Left renal pelvis (tissue), 4 donors: ENCODE measurements around the gene GPC1. TPM values are rescaled to one million over a fixed set of nuclear protein-coding genes. Genes with fewer than 3 reads are reported as not detected.

Experiments
- DNase-seq, 4 donors: peaks; one replicate each; pipeline ENCODE4 v3.0.0-alpha.2; 2013; ENCODE audit warnings: low read depth in 4 of 4, low spot score in 3 of 4
- polyA plus RNA-seq, 4 donors: library from polyadenylated mRNA; unstranded; fragments of 120-200 nt; gene quantifications; one replicate each; pipeline ENCODE4 v1.2.1, GENCODE V29; 2013; ENCODE audit not compliant: insufficient read length in 4 of 4

GPC1 gene
- polyA plus RNA-seq, 4 donors: 31.7 to 77.1 (median 38.3) TPM

- no peak for DNase-seq
Observed at GRCh38 chr2:240463866-240464481, 28.5 kb downstream of the GPC1 start.

DNA sequence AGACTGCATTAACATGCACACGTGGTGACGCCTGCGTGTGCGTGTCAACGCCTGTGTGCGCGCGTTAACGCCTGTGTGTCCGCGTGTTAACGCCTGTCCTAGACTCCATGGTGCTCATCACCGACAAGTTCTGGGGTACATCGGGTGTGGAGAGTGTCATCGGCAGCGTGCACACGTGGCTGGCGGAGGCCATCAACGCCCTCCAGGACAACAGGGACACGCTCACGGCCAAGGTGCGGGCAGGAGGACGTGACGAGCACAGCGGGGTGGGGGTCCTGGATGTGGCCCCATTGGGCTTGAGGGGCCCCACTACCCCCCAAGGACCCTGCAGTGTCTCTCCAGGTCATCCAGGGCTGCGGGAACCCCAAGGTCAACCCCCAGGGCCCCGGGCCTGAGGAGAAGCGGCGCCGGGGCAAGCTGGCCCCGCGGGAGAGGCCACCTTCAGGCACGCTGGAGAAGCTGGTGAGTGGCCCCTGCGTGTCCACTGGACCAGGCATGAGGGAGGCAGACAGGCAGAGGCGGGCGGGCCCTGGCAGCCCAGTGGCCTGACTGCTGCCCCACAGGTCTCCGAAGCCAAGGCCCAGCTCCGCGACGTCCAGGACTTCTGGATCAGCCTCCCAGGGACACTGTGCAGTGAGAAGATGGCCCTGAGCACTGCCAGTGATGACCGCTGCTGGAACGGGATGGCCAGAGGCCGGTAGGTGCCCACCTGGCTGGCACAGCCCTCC is 29.2 kb downstream of the GPC1 start:
- no peak for DNase-seq

GRCh38 chr2:240465268-240465764 is 29.9 kb downstream of the GPC1 start:
- no peak for DNase-seq

DNA sequence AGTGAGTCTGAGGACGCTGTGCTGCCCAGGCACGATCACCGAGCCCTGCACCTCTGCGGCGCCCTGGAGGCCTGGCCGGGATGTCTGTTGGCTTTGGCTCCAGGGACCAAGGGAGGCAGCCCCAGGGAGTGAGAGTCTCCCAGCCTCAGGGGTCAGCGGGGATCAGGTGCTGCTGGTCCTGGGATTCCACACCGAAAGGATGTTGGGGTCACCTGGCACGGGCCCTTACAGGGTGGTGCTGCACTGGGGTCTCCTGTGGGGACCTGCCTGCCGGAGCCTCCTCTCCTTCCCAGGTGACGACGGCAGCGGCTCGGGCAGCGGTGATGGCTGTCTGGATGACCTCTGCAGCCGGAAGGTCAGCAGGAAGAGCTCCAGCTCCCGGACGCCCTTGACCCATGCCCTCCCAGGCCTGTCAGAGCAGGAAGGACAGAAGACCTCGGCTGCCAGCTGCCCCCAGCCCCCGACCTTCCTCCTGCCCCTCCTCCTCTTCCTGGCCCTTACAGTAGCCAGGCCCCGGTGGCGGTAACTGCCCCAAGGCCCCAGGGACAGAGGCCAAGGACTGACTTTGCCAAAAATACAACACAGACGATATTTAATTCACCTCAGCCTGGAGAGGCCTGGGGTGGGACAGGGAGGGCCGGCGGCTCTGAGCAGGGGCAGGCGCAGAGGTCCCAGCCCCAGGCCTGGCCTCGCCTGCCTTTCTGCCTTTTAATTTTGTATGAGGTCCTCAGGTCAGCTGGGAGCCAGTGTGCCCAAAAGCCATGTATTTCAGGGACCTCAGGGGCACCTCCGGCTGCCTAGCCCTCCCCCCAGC is 30.5 kb downstream of the GPC1 start:
- no peak for DNase-seq

- no peak for DNase-seq
Observed at GRCh38 chr2:240466579-240467148, 31.2 kb downstream of the GPC1 start.

- no peak for DNase-seq
Observed at GRCh38 chr2:240467149-240467642, 31.7 kb downstream of the GPC1 start.

DNA sequence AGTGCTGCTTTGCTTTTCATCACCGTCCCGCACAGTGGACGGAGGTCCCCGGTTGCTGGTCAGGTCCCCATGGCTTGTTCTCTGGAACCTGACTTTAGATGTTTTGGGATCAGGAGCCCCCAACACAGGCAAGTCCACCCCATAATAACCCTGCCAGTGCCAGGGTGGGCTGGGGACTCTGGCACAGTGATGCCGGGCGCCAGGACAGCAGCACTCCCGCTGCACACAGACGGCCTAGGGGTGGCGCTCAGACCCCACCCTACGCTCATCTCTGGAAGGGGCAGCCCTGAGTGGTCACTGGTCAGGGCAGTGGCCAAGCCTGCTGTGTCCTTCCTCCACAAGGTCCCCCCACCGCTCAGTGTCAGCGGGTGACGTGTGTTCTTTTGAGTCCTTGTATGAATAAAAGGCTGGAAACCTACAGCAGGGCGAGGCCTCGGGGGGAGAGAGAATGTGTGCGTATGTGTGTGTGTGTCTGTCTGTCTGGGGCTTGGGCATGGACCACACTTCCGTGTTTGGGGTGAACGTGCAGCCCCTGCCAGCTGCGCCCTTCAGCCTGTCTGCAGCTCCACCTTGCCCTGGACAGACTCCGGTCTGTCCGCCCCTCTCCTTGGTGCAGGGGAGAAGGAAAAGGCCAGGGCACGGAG is 32.3 kb downstream of the GPC1 start:
- no peak for DNase-seq

- no peak for DNase-seq
Observed at GRCh38 chr2:240468303-240469238, 33.1 kb downstream of the GPC1 start.

DNA sequence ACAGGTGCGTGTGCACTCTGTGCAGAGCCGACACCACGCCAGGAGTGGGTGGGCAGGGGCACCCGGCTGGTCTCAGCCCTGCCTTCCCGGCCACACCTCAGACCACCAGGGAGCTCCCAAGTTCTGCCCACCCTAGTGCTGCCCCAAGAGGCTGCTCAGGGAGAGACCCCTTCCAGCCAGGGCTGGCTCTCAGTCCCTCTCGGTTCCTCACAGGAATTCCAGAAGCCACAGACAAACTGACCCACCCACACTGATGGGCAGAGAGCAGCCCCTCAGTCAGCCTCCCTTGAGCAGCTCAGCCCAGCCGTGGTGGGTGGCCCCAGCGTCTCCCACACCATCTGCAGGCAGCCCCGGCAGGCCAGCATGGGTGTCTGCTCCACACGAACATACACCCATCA is 33.8 kb downstream of the GPC1 start:
- no peak for DNase-seq

DNA sequence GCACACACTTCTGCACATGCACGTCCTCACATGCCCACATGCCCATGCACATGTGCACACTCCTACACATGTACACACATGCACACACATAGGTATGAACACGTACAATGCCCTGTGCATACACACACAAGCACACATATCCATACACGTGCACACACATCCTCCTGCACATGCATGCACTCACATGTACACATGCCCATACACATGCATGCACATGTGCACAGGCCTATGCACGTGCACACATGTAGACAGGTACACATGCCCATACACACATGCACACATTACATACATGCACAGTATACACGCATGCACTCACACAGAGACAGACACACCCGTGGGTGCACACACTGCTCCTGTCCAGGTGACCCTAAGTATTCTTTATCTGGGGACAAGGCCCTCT is 34.3 kb downstream of the GPC1 start:
- DNase-seq: no peak

- DNase-seq: no peak
Observed at GRCh38 chr2:240472078-240472790, 36.8 kb downstream of the GPC1 start.

GRCh38 chr2:240473211-240473610 is 37.7 kb downstream of the GPC1 start:
- no peak for DNase-seq

- no peak for DNase-seq
Observed at GRCh38 chr2:240477916-240478315, 42.5 kb downstream of the GPC1 start.

DNA sequence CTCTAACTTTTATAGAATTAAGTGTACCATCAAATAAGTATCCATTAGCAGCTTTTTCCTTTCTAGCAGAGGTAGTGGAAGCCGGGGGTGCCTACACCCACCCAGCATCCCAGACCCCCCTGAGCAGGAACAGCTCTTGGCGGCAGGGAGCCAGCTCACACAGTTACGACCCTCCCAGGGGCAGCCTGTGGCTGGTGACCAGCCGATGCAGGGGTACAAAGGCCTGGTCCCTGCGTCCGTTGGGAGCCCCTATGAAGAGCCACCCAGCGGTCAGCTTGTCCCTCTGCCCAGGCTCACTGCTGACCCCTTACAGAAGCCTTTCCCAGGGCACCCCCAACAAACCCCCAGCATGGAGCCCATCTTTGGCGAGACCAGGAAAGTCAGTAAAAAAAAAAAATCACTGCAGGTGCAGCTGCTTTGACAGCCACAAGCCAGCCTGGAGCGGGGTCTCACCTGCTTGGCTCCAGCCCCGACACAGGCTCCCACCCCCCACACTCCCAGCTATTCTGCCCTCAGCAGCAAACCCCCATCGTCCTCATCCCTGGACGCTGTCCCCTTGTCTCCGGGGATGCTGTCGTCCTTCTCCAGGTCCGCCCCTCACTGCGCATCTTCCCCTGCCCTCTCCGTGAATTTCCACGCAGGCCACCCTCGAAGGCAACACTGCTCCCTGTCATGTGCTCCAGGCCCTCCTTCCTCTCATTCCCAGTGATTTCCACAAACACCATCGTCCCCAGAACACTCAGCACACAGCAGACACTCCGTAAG is 43.1 kb downstream of the GPC1 start:
- no peak for DNase-seq

DNA sequence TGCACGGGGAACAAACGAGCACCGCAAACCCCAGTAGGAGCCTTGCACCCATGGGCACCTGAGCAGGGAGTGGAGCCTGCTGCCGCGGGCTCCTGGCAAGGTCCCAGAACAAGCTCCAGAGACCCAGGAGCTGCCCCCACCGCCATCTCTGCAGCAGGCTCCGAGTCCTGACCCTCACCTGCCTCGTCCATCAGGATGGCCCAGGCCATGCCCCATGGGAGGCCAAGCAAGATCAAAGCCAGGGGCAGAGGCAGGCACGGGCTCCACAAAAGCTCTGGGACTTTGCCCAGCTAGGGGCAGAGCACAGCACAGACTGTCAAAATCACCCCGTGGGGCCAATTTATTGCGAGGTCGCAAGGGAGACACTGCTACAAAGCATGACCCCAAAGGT is 43.6 kb downstream of the GPC1 start:
- no peak for DNase-seq

- no peak for DNase-seq
Observed at GRCh38 chr2:240480834-240481623, 45.6 kb downstream of the GPC1 start.

GRCh38 chr2:240481720-240482119 is 46.3 kb downstream of the GPC1 start:
- no peak for DNase-seq
